GM10266 (cell line): ENCODE measurements around the gene CCDC86.

Experiments
- DNase-seq: peaks from one replicate; pipeline ENCODE4 v3.0.0; 2012; ENCODE audit errors: extremely low spot score
- TF ChIP-seq, protein P1 (sequence below): IDR thresholded peaks from 2 replicates; pipeline ENCODE4 v1.5.1; 2012; ENCODE audit warnings: mild to moderate bottlenecking, low read depth; ENCODE audit not compliant: control insufficient read depth, insufficient read depth; ENCODE audit errors: missing control alignments

Gene CCDC86

DNA sequence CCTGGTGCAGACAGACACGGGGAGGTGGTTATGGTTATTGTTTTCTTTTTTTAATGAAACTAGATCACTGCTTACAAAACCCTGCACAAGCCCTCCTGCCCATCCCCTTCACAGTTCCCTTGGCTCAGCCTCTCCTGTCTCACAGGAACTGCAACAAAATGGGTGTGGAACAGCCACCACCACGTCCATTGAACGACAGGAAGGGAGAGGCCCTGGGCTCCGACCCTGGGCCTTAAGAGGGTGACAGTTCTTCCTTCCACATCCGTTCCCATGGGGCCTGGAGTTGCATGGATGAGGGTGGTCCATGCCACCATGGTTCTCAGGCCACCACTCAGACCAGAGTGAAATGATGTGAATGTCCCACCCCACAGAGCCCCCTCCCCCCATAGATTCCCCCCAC, 48.8 kb downstream of the CCDC86 start:
- TF ChIP-seq, protein P1, sequence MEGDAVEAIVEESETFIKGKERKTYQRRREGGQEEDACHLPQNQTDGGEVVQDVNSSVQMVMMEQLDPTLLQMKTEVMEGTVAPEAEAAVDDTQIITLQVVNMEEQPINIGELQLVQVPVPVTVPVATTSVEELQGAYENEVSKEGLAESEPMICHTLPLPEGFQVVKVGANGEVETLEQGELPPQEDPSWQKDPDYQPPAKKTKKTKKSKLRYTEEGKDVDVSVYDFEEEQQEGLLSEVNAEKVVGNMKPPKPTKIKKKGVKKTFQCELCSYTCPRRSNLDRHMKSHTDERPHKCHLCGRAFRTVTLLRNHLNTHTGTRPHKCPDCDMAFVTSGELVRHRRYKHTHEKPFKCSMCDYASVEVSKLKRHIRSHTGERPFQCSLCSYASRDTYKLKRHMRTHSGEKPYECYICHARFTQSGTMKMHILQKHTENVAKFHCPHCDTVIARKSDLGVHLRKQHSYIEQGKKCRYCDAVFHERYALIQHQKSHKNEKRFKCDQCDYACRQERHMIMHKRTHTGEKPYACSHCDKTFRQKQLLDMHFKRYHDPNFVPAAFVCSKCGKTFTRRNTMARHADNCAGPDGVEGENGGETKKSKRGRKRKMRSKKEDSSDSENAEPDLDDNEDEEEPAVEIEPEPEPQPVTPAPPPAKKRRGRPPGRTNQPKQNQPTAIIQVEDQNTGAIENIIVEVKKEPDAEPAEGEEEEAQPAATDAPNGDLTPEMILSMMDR = no peak
- DNase-seq = no peak

DNA sequence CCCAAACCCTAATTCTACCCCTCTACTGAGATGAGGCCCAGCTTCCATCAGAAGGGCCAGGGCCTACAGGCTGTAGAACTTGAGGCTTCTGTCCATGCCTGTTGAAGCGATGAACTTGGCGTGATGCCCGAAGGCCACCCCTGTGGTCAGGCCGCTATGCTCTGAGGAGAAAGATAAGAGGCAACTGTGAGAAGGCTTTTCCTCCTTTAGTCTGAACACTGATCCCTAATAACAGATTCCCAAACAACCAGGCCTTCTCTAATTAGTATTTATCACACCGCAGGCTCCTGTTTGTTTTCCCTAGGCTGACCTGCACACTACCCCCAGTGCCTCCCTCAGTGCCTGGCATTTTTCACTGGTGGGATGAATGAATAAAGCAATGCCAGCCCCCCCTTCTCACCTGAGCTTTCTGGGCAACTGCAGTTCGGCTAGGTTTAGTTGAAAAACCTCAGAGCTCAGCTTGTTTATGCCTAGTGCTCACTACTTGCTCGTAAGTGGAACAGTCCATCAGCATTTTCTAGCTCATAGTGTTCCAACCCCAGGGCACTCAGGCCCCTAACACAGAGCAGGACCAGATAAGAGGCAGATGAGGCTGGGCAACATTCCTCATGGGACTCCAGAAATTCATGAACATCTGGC, 49.3 kb downstream of the CCDC86 start:
- TF ChIP-seq, protein P1 = no peak
- no peak for DNase-seq

DNA sequence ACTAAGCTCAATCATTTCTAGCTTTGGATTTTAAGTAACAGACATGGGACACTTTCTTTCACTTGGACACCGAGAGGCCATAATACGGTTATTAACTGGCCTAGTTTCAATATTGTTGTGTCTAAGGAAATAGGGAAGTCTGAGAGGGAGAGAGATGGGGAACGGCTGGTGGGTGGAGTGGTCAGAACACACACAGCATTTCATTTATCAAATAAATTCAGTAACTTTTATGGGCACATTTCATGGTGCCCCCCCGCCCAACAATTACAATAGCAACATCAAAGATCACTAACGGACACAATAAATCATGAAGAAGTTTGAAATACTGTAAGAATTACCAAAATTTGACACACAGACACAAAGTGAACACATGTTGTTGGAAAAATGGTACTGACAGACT, 53.8 kb downstream of the CCDC86 start:
- no peak for DNase-seq
- TF ChIP-seq, protein P1 = no peak

DNA sequence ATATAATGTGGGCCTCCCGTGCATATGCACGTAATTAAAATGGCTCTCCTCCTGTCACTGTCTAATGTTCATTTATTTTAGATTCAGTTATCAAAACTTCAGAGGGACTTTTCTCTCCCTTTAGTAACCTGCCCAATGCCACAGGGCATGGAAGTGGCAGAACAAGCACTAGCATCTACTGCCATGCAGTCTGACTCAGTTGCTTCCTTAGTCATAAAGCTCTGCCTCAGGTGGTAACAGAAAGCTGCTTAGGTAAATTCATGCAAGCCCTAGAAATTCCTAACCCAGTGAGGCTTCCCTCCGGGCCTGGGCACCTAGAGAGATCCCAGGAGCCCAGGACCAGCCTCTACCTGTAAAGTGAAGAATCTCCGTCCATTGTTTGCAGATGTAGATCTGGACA, 55.6 kb downstream of the CCDC86 start:
- TF ChIP-seq, protein P1 = no peak
- no peak for DNase-seq

DNA sequence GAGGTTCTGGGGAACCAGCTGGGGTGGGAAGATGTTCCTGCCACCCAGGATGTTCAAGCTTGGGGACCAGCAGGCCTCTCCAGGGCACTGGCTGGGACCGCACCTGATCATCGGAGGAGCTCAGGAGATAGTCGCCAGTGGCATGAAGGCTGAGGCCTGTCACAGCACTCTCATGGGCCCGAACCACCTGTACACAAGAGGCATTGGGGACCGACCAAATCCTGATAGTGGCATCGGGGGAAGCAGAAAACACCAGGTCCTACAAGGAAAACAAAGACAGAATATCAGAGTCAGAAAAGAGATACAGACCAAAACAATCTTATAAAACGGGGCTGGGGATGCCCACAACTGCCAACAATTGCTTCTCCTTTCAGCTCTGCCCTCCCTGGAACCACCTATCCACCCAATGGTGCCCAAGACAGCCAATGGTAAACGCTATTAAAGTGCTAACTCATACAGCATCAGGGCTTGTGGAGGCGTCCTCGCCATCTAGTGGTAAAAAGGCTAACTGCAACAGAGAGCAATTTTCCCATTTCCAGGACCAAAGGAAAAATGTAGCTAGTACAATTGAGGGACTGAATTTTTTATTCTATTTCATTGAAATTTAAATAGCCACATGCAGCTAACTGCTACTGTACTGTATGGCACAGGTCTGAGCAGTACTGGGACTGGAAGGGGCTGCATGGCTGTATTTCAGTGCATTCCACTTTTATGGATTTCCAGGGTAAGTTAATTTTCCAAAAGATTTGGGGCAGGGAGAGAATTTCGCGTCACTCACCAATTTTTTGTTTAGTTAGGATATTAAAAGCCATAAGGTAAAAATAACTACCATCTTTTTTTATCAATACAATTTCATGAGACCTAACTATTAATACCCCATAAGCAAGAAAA, 57.4 kb downstream of the CCDC86 start:
- peak; percentile 47 for DNase-seq
- TF ChIP-seq, protein P1 = peak; percentile 94

DNA sequence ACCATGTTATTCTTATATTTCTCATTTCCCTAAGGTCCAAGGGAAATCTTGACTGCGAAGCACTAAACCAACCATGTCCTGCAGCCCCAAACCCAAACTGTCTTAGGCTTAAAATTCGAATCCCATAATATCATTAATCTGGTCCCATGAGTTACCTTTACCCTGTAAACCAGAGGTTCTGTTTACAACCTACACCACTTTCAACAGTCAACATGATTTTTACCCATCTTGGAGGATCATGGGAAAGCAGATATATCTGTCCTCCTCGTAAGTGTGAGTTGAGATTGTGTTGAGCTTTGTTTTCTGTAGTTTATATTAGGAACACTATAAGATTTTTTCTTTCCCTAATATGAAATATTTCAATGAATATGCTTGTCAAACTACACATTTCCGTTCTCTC, 58.1 kb downstream of the CCDC86 start:
- DNase-seq = no peak
- TF ChIP-seq, protein P1 = peak; percentile 4
